HUES64 (cell line): ENCODE data around the gene BCKDHA.
A peak's percentile ranks its signal among the peaks of the same experiment; 100 is the strongest.

Experiments
- H3K27ac ChIP-seq: 2 replicates; pipeline ENCODE4 v1.7.0; 2013; ENCODE audit warnings: low read depth, low read length, inconsistent platforms
- H3K27me3 ChIP-seq: 2 replicates; pipeline ENCODE4 v1.6.1; 2013; ENCODE audit warnings: mild to moderate bottlenecking, low read length; ENCODE audit not compliant: insufficient read depth
- H3K36me3 ChIP-seq: 2 replicates; pipeline ENCODE4 v1.6.1; 2013; ENCODE audit warnings: mild to moderate bottlenecking, low read length; ENCODE audit not compliant: insufficient read depth
- H3K4me1 ChIP-seq: 2 replicates; pipeline ENCODE4 v1.6.1; 2013; ENCODE audit warnings: mild to moderate bottlenecking, low read length, moderate library complexity; ENCODE audit not compliant: insufficient read depth
- H3K4me3 ChIP-seq: 2 replicates; pipeline ENCODE4 v1.5.1; 2013; ENCODE audit warnings: mild to moderate bottlenecking, low read length, moderate library complexity
- H3K9ac ChIP-seq: 2 replicates; pipeline ENCODE4 v1.6.1; 2013; ENCODE audit warnings: mild to moderate bottlenecking, low read depth, low read length
- H3K9me3 ChIP-seq: 2 replicates; pipeline ENCODE4 v1.6.1; 2013; ENCODE audit warnings: low read depth, low read length; ENCODE audit not compliant: insufficient read depth
- WGBS: fragments of 150-250, 120-280 bp; methylation state at CpG from one replicate; pipeline ENCODE4 v1.1.7; 2013; ENCODE audit warnings: missing lambda C conversion rate; 5-methylcytosine and 5-hydroxymethylcytosine counted together

Gene BCKDHA

DNA sequence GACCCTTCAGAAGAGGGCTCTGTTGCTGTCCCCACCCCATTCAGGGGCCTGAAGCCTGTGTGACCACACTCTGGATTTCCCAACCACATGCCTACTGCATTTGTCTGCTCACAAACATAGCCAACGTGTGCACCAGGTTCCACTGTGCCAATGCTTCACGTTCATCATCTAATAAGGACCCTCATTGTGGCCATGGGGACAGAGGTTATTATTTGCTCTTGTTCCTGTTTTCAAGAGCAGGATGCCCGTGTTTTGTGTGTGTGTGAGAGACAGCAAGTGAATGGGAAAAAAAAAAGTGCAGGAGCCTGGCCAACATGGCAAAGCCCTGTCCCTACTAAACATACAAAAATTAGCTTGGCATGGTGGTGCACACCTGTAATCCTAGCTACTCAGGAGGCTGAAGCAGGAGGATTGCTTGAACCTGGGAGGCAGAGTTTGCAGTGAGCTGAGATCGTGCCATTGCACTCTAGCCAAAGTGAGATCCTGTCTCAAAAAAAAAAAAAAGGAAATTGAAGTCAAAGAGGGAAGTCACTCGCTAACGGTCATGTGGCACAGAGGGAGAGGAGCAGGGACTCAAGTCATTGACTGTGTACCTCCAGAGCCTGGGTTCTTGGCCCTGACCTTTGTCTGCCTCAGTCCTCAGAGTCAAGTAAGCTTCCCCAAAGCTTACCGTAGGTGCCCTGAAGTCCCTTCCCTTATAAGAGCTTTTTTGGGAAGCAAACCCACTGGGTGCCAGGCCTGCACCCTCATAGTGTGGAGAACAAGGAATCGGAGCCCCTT lies 22.7 kb downstream of the BCKDHA start:
- Histone ChIP-seq H3K27ac (no peak overlapping the region), H3K9me3 (no peaks in the 10 kb centered on the region), H3K4me1 (no peaks in the 10 kb centered on the region), H3K9ac (no peak overlapping the region), H3K36me3 (peaks cover 44% of the 10 kb centered on the region), H3K27me3 (no peaks in the 10 kb centered on the region), H3K4me3 (no peak overlapping the region)
- 91% methylated on average over 8 of the region's 8 CpGs for WGBS

DNA sequence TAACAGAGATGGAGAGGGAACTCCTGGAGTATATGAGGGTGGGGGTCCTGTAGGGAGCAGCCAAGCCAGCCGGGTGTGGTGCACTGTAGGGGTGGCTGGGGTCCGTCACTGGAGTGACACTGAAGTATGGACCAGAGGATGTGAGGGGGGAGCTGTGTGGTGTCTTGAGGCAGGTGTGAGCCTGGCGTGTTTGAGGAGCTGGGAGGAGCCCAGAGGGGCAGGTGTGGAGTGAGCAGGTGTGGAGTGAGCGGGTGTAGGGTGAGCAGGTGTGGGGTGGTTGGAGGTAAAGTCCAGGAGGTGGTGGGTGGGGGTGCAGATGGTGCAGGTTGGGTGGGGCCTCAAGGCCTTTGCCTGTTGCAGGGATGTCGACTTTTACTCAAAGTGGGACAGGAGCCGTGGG lies 23.7 kb downstream of the BCKDHA start:
- WGBS: 89% methylated on average over 6 of the region's 6 CpGs

DNA sequence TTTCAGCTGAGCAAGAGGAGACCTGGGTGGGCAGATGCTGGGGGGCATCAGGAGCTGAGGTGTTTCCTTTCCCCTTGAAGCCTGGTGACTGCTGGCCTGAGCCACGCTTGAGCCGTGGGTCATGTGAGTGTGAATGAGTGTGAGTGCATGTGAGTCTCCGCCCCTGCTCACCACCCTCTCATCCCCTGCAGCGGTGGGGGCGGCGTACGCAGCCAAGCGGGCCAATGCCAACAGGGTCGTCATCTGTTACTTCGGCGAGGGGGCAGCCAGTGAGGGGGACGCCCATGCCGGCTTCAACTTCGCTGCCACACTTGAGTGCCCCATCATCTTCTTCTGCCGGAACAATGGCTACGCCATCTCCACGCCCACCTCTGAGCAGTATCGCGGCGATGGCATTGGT lies 24.4 kb downstream of the BCKDHA start:
- WGBS: 95% methylated on average over 20 of the region's 20 CpGs
- no peaks in the 10 kb centered on the region for H3K9me3 ChIP-seq
- peaks cover 36% of the 10 kb centered on the region for H3K36me3 ChIP-seq
- H3K4me1 ChIP-seq: peaks cover 5% of the 10 kb centered on the region; the same call in 1 of the 2 replicates
- no peaks in the 10 kb centered on the region for H3K27me3 ChIP-seq
- no peak overlapping the region for H3K4me3 ChIP-seq
- H3K9ac ChIP-seq: no peak overlapping the region
- no peak overlapping the region for H3K27ac ChIP-seq

More for the DNA sequence above, 23.7 kb downstream of the BCKDHA start:
- H3K27ac ChIP-seq: no peak overlapping the region
- no peaks in the 10 kb centered on the region for H3K9me3 ChIP-seq
- H3K27me3 ChIP-seq: no peaks in the 10 kb centered on the region
- no peak overlapping the region for H3K4me3 ChIP-seq
- peaks cover 39% of the 10 kb centered on the region for H3K36me3 ChIP-seq
- H3K4me1 ChIP-seq: no peaks in the 10 kb centered on the region
- no peak overlapping the region for H3K9ac ChIP-seq

DNA sequence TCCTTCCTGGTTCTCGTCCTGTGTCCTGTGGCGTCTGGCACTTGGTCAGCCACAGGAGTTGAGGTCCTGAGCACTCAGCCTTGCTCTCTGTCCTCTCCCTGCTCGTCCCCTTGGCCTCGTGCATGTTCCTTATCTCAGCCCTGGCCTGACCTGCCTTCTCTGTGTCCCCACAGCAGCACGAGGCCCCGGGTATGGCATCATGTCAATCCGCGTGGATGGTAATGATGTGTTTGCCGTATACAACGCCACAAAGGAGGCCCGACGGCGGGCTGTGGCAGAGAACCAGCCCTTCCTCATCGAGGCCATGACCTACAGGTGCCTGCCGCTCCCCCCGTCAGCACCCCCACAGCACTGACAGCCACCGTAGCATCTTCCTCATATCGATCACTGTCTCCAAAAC lies 24.8 kb downstream of the BCKDHA start:
- Histone ChIP-seq H3K36me3 (peaks cover 32% of the 10 kb centered on the region), H3K4me1 (peaks cover 5% of the 10 kb centered on the region; the same call in 1 of the 2 replicates)
- 91% methylated on average over 18 of the region's 18 CpGs for WGBS

DNA sequence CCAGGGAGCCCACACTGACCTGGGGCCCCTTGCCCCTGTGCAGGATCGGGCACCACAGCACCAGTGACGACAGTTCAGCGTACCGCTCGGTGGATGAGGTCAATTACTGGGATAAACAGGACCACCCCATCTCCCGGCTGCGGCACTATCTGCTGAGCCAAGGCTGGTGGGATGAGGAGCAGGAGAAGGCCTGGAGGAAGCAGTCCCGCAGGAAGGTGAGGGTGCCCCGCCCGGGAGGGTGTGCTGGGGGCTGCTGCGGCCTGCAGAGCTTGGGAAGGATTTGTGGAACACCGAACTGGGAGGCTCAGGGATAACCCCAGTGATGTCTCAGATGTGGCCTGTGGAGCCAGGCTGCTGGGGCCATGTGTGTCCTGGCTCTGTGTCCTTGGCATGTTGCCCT lies 25.3 kb downstream of the BCKDHA start:
- Histone ChIP-seq H3K4me1 (peaks cover 5% of the 10 kb centered on the region; the same call in 1 of the 2 replicates), H3K27ac (no peak overlapping the region), H3K9ac (no peak overlapping the region), H3K36me3 (peaks cover 32% of the 10 kb centered on the region), H3K9me3 (no peaks in the 10 kb centered on the region), H3K27me3 (no peaks in the 10 kb centered on the region), H3K4me3 (no peak overlapping the region)
- WGBS: 94% methylated on average over 12 of the region's 12 CpGs

More for the DNA sequence above, 24.8 kb downstream of the BCKDHA start:
- H3K9ac ChIP-seq: no peak overlapping the region
- no peaks in the 10 kb centered on the region for H3K9me3 ChIP-seq
- no peak overlapping the region for H3K27ac ChIP-seq
- no peaks in the 10 kb centered on the region for H3K27me3 ChIP-seq
- H3K4me3 ChIP-seq: no peak overlapping the region

DNA sequence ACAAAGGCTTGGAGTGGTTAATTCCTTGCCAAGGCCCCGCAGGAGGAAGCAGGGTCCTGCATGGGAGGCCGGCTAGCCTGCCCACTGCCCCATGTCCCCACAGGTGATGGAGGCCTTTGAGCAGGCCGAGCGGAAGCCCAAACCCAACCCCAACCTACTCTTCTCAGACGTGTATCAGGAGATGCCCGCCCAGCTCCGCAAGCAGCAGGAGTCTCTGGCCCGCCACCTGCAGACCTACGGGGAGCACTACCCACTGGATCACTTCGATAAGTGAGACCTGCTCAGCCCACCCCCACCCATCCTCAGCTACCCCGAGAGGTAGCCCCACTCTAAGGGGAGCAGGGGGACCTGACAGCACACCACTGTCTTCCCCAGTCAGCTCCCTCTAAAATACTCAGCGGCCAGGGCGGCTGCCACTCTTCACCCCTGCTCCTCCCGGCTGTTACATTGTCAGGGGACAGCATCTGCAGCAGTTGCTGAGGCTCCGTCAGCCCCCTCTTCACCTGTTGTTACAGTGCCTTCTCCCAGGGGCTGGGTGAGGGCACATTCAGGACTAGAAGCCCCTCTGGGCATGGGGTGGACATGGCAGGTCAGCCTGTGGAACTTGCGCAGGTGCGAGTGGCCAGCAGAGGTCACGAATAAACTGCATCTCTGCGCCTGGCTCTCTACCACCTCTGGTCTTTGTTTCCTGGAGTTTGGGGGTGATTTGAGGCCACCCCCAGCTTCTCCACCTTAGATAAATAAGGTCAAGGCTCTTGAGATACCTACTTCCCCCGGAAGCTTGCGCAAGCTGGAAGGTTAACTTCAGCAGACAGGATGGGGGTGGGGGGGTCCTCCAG lies 26.9 kb downstream of the BCKDHA start:
- Histone ChIP-seq H3K4me3 (no peak overlapping the region), H3K9me3 (no peaks in the 10 kb centered on the region), H3K9ac (no peak overlapping the region), H3K4me1 (peaks cover 11% of the 10 kb centered on the region), H3K27me3 (no peaks in the 10 kb centered on the region), H3K36me3 (peaks cover 24% of the 10 kb centered on the region), H3K27ac (no peak overlapping the region)
- WGBS: 90% methylated on average over 21 of the region's 21 CpGs

DNA sequence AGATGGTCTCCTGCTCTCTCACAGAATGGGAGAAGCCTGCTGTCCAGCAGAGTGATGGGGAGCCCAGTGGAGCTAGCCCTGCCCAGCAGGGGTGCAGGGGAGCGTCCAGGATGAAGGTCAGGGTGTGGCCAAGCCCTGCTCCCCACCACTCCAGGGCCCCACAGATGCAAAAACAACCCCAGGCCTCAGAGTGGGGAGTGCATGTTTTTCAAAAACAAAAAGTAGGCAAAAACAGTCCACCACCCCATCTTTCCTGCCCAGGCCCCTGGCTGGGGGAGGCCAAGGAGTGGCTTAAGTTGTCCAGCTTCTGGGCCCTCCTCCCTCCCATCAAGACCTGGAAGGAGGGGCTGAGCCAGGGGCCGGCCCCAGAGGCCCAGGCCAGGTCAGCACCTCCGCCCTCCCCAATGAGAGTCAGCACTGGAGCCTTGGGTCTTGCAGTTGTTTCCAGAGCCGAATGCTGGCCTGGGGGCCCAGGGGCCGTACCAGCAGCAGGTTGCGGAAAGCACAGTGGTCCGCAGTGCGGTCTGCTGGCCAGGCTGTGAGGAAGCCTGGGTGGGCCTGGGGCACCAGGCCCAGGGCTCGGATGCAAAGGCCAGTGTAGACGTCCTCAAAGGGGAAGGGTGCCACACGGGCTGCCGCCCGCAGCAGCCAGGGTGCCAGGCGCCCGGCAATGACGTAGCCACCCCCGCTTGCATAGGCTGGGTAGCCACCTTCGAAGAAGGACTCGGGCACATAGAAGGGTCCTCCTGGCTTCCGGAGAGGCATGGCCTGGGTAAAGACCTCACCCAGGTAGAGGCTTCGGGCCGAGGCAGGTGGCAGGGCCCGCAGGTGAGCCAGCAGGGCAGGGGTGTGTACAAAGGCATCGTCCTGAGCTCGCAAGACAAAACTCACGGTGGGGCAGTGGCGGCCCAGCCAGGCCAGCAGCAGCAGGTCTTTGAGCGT lies 27.8 kb downstream of the BCKDHA start:
- H3K36me3 ChIP-seq: peaks cover 16% of the 10 kb centered on the region
- no peaks in the 10 kb centered on the region for H3K9me3 ChIP-seq
- no peak overlapping the region for H3K27ac ChIP-seq
- no peaks in the 10 kb centered on the region for H3K27me3 ChIP-seq
- H3K4me1 ChIP-seq: peaks cover 11% of the 10 kb centered on the region
- no peak overlapping the region for H3K9ac ChIP-seq
- 95% methylated on average over 28 of the region's 28 CpGs for WGBS
- no peak overlapping the region for H3K4me3 ChIP-seq

DNA sequence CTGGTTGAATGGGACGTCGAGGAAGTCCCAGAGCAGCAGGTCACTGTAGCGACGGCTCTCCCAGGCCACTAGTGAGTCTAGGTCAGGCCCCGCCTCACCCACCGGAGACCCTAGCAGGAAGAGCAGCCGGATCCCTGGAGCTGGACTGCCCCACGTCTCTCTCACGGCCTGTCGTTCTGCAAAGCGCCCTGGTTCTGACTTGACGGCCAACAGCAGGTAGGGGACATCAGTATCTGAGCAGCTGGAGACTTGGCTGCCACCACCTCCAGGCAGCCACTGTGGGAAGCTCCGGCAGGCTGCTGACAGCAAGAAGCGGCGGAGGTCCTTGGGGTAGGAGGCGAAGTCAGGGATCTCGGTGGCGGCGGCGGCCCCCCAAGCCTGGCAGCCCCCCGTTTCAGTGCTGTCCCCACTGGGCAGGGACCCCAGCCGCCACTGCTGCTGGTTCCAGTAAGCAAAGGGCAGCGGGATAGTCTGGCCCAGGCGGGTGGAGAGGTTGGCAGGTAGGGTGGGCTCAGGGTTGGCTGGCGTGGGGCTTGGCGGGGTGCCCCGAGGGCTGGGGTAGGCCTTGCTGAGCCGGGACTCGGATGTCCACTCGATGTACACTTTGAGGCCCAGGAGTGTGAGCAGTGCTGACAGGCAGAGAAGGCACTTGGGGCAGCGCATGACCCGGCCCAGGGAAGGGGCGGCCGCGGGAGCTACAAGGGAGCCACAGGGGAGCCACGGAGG lies 28.7 kb downstream of the BCKDHA start:
- Histone ChIP-seq H3K27me3 (no peaks in the 10 kb centered on the region), H3K36me3 (peaks cover 24% of the 10 kb centered on the region), H3K4me1 (peaks cover 11% of the 10 kb centered on the region), H3K27ac (no peak overlapping the region), H3K9me3 (no peaks in the 10 kb centered on the region), H3K9ac (no peak overlapping the region), H3K4me3 (peak overlapping the region; percentile 57; the same call in 1 of the 2 replicates)
- WGBS: 89% methylated on average over 36 of the region's 36 CpGs

DNA sequence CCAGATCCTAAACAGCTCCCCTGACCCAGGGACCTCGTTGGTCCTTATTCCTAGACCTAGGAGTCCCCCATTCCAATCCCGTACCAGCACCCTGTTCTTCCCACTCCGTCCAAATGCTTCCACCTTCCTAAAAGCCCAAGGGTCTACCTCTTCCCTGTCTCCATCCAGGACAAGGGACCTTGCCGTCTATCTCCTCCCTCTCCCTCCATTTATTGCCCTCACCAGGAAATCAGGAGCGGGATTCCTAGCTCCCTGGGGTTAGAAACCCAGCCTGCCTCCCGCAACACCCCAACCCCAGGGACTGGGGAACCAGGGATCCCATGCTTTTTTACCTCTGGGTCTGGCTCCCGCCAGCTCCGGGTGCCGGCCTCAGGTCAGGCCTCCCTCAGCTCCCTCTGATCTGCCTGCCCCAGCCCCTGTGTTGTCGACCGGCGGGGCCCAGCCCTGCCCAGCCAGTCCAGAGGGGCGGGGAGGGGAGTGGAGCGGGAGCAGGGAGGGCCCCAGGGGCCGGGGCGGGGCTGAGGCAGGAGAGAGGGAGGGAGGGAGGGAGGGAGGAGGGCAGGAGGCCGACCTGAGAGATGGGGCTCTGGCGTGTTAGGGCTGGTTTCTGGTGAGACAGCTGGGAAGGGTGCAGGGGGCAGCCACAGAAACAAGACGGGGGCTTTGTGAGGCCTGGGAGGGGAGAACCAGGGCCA lies 29.5 kb downstream of the BCKDHA start, which contains the start of gene B3GNT8:
B3GNT8 (minus strand) TSS at position 423 of the 695 bp plus-strand sequence. CDS start 596 bp downstream, outside the sequence.
- peak within 1 kb of the TSS; percentile 60 for H3K9ac ChIP-seq
- 8% methylated on average over 19 of the region's 19 CpGs for WGBS
- peaks cover 11% of the 10 kb centered on the region for H3K4me1 ChIP-seq
- peak within 1 kb of the TSS; percentile 57 for H3K4me3 ChIP-seq
- no peaks in the 10 kb centered on the region for H3K27me3 ChIP-seq
- H3K27ac ChIP-seq: peak within 1 kb of the TSS; percentile 51; the same call in 1 of the 2 replicates
- H3K9me3 ChIP-seq: no peaks in the 10 kb centered on the region
- peaks cover 31% of the 10 kb centered on the region for H3K36me3 ChIP-seq
